22Rv1 (cell line): ENCODE measurements around the gene SPAG8.
A peak's percentile ranks its signal among the peaks of the same experiment; 100 is the strongest.

Experiments
- H3K27ac ChIP-seq: fragments of 450-650 bp; 2 replicates; pipeline ENCODE4 v1.5.1; 2017
- CTCF ChIP-seq: fragments of 450-650 bp; IDR thresholded peaks from 2 replicates; pipeline ENCODE4 v1.5.1; 2017; ENCODE audit warnings: mild to moderate bottlenecking
- ZFX ChIP-seq: fragments of 450-650 bp; IDR thresholded peaks from 2 replicates; pipeline ENCODE4 v1.6.1; 2017; ENCODE audit warnings: antibody characterized with exemption, borderline replicate concordance

SPAG8 gene

GRCh38 chr9:35828716-35829083 is 16.6 kb upstream of the SPAG8 start, which contains the start of gene FAM221B:
FAM221B (minus strand) TSS chr9:35828732; CDS start chr9:35826161, 2,571 bp downstream.
- TF ChIP-seq ZFX: no peak
- H3K27ac ChIP-seq: peak within 1 kb of the TSS; percentile 32; the same call in 1 of the 2 replicates

GRCh38 chr9:35827486-35827885 is 15.4 kb upstream of the SPAG8 start:
- TF ChIP-seq ZFX: no peak
- TF ChIP-seq CTCF: no peak
- H3K27ac ChIP-seq: no peak overlapping the region

GRCh38 chr9:35826071-35826701 is 14.1 kb upstream of the SPAG8 start:
- TF ChIP-seq CTCF: peak; percentile 78
- TF ChIP-seq ZFX: no peak
- H3K27ac ChIP-seq: no peak overlapping the region

- no peak overlapping the region for H3K27ac ChIP-seq
- TF ChIP-seq CTCF: no peak
Observed at GRCh38 chr9:35822926-35823325, 10.9 kb upstream of the SPAG8 start.

GRCh38 chr9:35820076-35820475 is 8.0 kb upstream of the SPAG8 start:
- TF ChIP-seq CTCF (no peak), ZFX (no peak)
- H3K27ac ChIP-seq: no peak overlapping the region

- H3K27ac ChIP-seq: no peak overlapping the region
- TF ChIP-seq ZFX (no peak), CTCF (no peak)
Observed at GRCh38 chr9:35818341-35818740, 6.3 kb upstream of the SPAG8 start.

GRCh38 chr9:35816708-35817107 is 4.6 kb upstream of the SPAG8 start:
- no peak for TF ChIP-seq ZFX
- TF ChIP-seq CTCF: no peak

More at GRCh38 chr9:35816708-35817107, 4.6 kb upstream of the SPAG8 start:
- no peak overlapping the region for H3K27ac ChIP-seq
